Right forelimb (tissue), 1 donor: Measurements from ENCODE around the gene ZFX.

ENCODE experiments used
- DNase-seq: peaks from one replicate; pipeline ENCODE4 v3.0.0-alpha.2; 2018

Gene ZFX

DNA sequence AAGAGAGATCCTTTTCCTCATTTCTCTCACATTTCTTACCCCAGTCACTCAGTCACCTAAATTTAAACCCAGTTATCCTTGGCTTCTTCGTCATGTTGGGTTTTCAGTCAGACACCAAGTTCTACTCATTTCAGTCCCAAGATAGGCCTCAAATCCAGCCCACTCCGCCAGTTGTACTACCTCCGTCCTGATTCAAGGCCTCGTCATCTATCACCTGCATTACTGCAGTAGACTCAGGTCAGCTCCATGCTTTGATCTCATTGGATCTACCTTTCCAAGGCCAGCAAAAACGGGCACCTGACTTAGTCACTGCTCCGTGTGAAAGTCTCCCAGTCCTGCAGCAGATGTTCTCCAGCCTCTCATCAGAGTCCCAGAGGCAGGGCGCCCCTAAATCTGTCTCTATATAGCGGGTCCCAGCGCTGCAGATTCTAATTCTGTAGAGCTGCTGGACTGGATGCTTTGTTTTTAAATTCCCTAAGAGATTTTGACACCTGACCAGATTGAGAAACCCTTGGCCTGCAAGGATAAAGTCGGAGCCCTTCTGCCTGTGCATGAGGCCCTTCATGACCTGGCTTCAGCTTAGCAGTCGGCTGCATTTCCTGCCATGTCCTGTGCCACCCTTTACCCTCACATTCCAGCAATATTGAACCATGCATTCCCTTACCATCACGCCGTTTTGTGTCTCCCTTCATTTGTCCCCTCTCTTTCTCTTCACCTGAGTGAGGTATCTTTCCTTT, 53.7 kb downstream of the ZFX start:
- no peak for DNase-seq

DNA sequence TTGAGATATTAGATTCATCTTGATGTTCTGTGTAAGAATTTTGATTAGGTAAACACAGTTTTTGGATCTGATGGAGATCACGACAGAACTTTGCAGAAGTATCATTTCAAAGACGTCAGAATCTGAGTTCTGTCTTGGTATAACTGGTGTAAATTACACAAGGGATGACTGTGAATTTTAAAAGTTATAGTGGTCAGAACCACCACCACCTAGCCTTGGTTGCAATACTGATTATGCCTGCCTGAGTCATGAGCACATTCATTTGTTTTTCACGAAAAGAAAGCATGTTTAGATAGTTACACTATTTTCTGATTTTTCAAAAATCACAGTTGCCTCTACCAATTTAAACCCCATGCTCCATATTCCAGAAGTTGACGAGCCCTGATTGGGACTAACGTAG, 54.8 kb downstream of the ZFX start:
- no peak for DNase-seq

DNA sequence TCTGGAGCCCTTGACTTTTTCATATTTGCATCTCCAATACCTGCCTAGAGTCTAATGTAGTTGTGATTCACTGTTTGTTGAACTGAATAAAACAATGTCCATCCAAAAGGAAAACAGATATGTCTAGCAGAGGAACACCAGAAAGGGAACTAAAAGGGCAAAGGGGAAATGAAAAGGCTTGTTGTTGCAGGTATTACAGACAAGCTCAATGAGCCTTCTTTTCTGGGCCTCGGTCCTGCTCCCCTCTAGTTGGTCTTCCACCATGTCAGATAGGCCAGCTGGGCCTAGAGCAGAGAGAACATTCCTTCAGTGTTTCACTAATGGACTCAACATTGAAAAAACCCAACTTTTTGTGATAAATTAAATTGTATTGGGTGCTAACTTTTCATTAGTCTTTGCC, 55.4 kb downstream of the ZFX start:
- DNase-seq: no peak

DNA sequence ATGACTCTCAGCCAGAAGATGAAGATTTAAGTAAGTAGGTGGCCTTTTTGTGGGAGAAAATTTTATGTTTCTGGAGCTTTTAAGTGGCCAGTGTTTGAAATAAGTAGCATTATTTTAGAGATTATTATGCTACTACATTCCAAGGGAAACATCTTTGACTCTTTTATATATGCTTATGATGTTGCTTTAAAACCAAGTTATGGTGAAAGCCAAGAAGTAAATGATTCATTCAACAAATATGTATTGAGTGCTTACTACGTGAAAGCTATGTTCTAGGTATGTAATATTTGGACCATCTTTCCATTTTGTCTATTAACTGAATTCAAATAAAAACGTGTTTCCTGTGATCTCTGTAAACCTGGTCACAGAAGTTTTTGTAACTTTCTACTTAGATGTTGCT, 58.3 kb downstream of the ZFX start:
- DNase-seq: no peak

DNA sequence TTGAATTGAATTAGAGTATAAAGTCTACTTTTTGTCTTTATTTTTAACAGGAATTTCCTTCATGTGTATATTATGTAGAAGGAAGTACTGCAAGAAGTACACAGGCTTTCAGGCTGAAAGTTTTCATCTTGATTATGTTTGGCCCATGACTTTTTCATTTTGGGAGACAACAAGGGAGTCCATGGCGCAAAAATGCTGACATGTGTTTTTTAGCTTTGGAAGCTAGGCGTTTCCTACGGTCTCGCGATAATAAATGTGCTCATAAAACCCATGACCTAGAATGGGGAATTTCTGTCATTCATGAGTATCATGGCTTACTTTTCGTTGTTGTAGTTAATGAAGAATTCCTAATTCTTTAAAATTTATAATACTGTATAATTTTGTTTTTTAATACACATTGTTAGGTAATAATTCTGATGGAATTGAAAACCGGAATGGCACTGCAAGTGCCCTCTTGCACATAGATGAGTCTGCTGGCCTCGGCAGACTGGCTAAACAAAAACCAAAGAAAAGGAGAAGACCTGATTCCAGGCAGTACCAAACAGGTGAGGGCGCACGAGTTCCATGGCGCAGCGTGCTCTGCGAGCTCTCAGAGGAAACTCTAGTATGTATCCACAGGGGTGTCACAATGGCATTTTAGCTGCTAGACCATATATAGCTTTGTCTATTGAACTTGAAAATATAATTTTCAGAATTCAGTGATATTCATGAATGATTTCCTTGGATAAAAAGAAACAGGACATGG, 59.1 kb downstream of the ZFX start:
- no peak for DNase-seq

DNA sequence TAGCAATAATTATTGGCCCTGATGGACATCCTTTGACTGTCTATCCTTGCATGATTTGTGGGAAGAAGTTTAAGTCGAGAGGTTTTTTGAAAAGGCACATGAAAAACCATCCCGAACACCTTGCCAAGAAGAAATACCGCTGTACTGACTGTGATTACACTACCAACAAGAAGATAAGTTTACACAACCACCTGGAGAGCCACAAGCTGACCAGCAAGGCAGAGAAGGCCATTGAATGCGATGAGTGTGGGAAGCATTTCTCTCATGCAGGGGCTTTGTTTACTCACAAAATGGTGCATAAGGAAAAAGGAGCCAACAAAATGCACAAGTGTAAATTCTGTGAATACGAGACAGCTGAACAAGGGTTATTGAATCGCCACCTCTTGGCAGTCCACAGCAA, 60.7 kb downstream of the ZFX start:
- DNase-seq: no peak

DNA sequence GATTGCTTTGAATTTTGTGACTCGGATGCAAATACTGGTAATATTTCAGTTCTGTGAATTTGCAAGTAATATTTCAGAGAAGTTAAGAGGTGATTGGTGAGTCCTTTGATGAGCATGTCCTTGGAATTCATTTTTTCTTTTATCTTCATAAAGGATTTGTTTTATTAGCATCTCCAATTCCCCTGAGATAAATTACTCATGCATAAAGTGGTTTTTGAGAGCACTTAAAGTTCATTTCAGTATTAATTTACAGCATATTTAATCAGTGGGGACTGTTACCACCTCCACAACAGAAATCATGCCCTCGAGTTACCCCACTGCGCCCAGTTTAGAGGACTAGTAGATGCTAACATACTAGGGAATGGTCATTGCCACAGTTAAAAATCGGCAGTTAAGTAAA, 65.0 kb downstream of the ZFX start:
- DNase-seq: no peak

DNA sequence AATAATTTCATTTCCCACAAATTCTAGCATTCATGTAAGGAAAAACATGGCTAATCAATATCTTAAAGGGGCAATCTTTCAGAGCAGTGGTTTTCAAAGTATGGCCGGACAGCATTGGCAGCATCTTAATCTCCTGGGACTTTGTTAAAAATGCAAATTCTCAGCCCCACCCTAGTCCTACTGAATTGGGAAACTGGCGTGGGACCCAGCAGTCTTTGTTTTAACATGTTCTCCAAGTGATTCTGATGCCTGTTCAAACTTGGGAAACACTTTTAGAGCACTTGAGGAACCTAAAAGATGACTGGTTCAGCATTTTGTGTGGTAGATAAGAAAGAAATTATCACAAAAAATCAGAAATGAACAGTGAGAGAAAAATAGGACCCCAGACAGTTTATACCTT, 65.7 kb downstream of the ZFX start:
- no peak for DNase-seq

DNA sequence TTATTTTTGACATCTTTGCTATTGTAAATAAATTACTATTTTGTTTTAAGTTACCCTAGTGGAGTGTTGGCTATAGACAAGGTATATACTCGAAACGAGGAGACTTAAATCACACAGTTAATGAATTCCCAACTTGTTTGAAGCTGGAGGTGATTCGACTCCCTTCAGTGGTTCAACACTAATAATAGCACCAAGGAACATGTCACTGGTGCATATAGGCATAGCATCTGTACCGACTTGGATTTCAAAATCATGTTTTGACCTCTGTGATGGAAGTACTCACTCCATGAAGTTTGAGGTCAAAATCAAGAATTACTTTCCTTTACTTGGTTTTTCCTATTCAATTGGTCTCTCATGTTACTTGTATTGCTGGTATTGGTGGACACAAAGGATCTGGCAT, 66.5 kb downstream of the ZFX start:
- DNase-seq: no peak

DNA sequence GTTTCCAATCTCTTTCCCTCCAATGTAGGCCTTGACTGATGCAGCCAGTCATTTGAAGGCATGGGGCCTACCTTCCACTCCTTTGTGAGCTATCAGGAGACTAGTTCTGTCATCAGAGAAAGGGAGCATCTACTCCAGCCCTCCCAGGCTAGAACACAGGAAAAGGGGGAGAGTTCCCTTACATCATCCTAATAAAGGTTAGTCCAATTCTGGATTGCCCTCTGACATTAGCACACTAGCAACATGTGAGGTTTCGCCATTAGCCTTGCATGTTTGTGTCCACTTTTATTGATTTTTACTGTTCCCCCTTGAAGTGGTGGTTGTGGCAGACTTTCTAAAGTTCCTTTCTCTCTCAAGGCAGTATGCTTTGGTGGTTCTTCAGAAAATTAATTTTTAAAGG, 67.3 kb downstream of the ZFX start:
- no peak for DNase-seq

DNA sequence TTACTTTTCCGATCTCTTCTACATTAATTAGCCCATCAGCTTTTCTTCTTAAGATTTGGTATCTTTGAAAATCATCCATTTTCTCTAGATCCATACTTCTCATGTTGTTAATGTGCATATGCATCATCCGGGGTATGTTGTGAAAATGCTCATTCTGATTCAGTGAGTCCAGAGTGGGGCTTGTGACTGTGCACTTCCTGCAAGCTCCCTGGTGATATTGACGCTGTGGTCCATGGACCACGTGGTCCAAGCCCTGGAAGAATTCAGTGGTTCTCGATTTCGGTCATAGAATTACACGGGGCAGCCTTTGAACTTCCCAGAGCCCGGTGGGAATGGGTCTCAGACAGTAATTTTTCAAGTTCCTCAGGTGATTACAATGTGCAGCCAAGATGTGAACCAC, 69.8 kb downstream of the ZFX start:
- DNase-seq: no peak

DNA sequence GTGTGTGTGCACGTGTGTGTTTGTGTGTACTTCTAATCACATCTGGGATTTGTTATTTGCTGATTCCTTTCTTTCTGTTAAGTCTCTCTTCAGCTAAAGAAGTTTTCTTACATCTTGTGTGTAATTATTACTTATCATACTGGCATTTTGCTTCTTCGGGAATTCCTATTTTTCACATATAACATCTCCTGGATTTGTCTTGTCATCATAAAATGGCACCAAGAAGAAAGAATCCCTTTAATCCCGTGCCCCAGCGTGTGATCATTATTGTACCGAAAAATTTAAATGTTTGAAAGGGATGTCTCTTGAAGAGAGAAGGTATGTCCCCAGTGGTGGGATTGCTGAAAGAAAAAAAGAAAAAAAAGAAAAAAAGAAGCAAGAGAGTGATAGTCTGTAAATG, 72.3 kb downstream of the ZFX start:
- DNase-seq: no peak

DNA sequence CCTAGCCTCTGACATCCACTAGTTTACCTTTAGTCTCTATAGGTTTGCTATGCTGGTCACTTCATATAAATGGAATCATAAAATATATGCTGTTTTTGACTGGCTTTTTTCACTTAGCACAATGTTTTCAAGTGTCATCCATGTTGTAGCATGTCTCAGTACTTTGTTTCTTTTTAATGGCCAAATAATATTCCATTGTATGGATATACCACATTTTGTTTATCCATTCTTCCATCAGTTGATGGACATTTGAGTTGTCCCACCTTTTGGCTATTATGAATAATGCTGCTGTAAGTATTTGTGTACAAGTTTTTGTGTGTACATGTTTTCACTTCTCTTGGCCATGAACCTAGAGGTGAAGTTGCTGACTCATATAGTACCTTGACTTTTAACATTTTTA, 75.7 kb downstream of the ZFX start:
- DNase-seq: no peak

DNA sequence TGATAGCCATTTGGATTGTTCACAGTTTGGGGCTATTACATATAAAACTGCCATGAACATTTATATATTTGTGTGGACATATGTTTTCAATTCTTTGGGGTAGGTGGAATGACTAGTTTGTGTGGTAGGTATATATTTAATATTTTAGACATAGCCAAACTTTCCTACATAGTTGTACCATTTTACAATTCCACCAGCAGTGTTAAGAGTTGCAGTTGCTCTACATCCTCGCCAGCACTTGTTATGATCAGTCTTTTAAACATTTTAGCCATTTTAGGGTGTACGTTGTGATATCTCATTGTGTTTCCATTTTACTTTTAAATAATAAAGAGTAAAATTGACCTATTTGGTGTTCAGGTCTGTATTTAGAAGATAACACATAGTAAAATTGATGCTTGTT, 76.6 kb downstream of the ZFX start:
- no peak for DNase-seq

DNA sequence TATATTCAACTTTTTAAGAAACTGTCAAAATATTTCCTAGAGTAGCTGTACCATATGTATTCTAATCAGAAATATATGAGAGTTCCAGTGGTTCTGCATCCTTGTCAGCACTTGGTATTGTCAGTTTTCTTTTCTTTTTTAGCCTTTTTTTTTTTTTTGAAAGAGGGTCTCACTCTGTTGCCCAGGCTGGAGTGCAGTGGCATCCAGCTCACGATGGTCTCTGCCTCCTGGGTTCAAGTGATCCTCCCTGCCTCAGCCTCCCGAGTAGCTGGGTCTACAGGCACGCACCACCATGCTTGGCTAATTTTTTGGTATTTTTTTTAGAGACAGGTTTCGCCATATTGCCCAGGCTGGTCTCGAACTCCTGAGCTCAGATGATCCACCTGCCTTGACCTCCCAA, 79.1 kb downstream of the ZFX start:
- no peak for DNase-seq

DNA sequence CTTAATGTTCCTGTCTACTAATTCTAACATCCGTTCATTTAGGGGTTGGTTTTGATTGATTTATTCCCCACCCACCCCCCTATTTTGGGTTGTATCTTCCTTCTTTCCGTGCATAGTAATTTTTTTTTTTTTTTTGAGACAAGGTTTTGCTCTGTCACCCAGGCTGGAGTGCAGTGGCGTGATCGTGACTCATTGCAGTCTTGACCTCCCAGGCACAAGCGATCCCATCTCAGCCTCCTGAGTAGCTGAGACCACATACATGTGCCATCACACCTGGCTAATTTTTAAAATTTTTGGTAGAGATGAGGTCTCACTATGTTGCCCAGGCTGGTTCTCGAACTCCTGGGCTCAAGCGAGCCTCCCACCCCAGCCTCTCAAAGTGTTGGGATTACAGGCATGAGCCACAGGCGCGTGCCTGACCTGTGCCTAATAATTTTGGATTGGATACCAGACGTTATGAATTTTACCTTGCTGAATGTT, 79.9 kb downstream of the ZFX start:
- no peak for DNase-seq

DNA sequence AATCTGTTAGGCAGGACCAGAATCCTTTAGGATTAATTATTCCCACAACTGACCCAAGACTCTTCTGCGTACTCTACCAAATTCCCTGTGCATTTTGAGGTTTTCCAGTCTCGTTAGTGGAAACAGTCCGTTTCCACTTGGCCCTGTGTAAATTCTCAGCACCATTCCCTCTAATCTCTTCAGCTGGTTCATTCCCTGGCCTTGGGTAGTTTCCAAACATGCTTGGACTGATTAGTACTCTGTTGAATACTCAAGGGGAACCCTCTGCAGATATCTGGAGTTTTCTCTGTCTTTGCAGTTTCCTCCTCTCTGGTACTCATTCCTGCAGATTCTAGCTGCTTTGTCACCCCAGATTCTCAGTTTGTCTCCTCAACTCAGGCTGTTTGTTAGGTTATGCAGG, 80.4 kb downstream of the ZFX start:
- DNase-seq: no peak

DNA sequence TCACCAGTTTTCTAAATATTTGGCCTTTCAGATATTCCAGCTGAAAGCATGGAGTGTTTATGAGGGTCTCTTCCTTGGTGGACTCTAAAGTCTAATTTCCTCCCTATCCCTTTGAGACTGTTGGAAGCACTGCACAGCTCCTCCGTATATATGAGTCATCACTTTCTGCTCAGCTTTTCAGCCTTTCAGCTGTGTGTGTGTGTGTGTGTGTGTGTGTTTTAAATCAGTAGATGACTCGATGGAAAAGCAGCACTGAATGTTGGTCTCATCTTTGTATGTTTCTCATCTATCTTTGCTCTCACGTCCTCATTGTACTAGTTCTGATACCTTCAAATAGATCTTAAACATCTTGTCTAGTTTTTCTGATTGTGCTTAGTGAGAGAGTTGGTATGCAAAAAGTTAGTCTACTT, 81.6 kb downstream of the ZFX start:
- DNase-seq: no peak

DNA sequence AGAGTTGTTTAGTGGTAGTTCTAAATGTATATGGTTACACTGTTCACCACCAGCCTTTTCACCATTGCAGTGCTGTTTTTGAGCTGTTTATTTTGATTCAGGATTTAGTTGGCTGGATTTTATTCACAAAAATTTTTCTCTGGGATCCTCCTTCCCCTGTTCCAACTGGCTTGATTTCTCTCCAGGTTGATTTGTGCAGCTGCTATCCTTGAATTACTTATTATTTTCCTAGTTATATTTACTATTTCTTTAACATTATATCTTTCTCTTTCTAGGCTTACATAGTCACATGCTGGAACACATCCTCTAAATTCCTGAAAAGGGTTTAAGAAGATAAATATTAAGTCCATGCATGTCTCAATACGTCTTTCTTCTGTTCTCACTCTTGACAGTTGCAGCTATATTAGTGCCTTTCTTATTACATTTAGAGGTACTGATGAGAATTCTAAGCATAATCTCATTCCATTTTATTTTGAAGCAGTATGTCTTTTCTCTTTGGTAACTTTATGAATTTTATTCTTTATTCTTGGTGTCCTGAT, 82.2 kb downstream of the ZFX start:
- DNase-seq: no peak

DNA sequence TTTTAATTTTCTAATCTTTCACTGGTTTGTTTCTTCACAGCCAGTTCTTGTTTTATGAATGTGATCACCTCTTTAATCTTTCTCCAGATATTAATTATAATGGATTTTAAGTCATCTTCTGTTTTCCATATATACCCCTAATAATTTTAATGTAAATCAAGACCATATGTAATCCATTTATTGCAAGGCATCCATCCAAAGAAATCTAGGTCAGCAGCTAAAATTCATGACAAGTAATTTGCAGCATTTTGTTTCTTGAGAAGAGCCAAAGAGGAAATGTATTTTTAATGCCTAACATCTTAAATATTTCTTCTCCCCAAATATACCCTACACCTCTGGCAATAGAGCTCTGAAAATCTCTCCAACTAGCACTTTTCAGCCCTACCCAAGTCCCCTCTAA, 83.3 kb downstream of the ZFX start:
- no peak for DNase-seq

DNA sequence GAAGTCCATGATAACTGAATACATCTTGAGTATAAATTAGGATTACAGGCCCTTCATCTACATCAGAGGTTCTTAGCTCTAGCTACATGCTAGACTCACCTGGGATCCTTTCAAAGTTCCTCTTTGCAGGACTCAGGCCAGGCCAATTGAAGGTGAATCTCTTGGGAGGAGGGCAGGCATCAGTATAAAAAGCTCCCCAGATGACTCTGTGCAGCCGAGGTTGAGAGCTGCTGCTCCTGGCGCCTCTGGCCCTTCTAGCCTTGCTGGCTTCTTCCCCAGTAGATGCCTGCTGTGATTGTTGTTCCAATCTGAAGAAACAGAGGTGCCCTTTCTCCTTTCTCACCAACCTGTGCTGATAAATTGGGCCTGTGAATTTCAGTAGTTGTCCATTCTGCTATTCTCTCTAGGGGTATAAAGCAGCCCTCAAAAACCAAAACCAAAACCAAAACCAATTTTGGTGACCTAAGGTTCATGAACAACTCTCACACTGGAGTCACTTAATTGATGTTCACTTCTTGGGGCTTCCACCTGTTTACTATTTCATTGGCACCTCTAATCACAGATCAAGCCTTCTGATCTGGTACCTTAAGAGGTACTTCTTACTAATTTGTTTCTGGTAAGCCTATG, 85.7 kb downstream of the ZFX start:
- no peak for DNase-seq

DNA sequence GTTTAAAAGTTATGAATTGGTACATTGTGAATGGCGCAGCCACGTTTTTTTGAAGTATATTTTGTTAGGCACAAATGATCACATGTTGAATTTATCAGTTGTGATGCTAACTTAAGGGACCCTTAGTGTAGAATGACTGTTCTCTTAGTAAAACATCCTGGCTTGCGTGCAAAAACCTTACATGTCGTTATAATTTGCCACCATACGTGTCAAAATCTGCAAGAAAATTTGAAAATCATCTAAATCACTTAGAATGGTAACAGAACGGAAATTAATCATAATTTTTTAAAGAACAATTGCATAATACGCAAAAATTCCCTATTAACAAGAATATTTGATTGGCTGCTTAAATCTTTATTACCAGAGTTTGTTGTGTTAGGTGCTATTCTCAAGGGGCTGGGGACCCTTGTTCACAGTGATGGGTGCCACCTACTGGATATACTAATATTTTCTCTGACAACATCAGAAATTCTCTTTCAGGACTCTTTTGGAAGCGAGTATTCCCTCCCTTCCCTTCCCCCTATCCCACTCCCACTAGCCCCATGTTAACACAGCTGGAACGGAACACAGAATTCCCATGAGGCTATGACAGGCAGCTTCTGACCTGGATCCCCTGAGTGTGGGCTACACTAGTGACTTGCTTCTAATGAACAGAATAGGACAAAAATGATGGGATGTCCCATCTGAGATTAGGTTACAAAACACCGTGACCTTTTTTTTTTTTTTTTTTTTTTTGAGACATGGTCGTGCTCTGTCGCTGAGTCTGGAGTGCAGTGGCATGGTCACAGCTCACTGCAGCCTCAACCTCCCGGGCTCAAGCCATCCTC, 92.5 kb downstream of the ZFX start:
- no peak for DNase-seq

DNA sequence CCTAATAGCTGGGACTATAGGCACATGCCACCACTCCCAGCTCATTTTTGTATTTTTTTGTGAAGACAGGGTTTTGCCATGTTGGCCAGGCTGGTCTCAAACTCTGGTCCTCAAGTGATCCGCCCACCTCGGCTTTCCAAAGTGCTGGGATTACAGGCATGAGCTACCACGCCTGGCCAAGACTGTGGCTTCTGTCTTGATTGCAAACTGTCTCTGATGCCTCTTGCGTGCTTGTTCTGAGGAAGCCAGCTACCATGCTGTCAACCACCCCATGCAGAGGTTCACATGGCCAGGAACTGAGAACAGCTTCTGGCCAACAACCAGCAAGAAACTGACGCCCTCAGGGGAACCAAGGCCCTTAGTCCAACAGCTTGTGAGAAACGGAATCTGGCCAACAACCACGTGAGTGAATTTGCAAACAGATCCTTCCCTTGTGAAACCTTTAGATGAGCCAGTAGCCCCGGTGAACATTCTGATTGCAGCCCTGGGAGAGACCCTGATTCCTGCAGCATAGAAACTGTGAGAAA, 93.2 kb downstream of the ZFX start:
- DNase-seq: no peak
